ENCODE measurements around the gene RHOA. TPM values are rescaled to one million over a fixed set of nuclear protein-coding genes. Genes with fewer than 3 reads are reported as not detected.

Gene RHOA
- total and polyA plus RNA-seq, 4 donors = 144 to 169 (median 160) TPM

DNA sequence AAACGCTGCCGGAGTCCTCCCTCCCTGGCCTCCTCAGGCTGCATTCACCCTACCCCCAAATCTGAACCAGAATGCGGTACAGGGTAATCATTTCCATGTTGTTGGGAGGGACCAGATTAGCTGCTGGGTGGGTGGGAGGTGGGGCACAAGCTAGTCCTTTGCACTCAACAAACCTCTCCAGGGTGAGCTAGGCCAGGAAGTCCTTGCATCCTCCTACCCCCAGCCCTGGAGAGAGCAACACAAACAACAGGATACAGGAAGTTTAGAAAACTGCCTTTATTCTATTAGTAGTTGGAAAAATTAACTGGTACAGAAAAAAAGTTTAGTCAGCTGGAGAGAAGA is 52.9 kb downstream of the RHOA start:
- Histone ChIP-seq H3K27me3 (ENCODE audit: control insufficient read depth in 4 of 4, insufficient read depth in 4 of 4, low read length in 3 of 4) (no peaks in the 10 kb centered on the region), H3K4me1 (ENCODE audit: control insufficient read depth in 4 of 4, insufficient read depth in 4 of 4, low read length in 3 of 4) (peaks cover 1 to 24% (median 17%) of the 10 kb centered on the region in 4 donors), H3K9ac (ENCODE audit: low read depth in 1 of 2, low read length in 2 of 2) (peak overlapping the region in 1 of 2 donors; percentile 6), H3K36me3 (ENCODE audit: control insufficient read depth in 4 of 4, insufficient read depth in 3 of 4, low read depth in 1 of 4, low read length in 3 of 4) (peaks cover 13 to 37% (median 23%) of the 10 kb centered on the region in 4 donors), H3K4me3 (ENCODE audit: low read depth in 1 of 3, low read length in 3 of 3) (peak overlapping the region; percentile 54 to 86 (median 79)), H3K27ac (ENCODE audit: low read depth in 1 of 2, low read length in 2 of 2) (peak overlapping the region; percentile 90 to 93), H3K9me3 (ENCODE audit: control insufficient read depth in 4 of 4, low read length in 3 of 4) (no peaks in the 10 kb centered on the region)
- TF ChIP-seq EGR1 (IDR thresholded peaks at IDR 0.05; ENCODE audit: low read depth in 2 of 2) = no peak
- TF ChIP-seq NR2F2 (IDR thresholded peaks at IDR 0.05) = peak; percentile 7
- no peak for TF ChIP-seq YY1 (IDR thresholded peaks at IDR 0.05)
- TF ChIP-seq, protein P1, sequence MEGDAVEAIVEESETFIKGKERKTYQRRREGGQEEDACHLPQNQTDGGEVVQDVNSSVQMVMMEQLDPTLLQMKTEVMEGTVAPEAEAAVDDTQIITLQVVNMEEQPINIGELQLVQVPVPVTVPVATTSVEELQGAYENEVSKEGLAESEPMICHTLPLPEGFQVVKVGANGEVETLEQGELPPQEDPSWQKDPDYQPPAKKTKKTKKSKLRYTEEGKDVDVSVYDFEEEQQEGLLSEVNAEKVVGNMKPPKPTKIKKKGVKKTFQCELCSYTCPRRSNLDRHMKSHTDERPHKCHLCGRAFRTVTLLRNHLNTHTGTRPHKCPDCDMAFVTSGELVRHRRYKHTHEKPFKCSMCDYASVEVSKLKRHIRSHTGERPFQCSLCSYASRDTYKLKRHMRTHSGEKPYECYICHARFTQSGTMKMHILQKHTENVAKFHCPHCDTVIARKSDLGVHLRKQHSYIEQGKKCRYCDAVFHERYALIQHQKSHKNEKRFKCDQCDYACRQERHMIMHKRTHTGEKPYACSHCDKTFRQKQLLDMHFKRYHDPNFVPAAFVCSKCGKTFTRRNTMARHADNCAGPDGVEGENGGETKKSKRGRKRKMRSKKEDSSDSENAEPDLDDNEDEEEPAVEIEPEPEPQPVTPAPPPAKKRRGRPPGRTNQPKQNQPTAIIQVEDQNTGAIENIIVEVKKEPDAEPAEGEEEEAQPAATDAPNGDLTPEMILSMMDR (IDR thresholded peaks at IDR 0.05; ENCODE audit: low read depth, low read length, missing input control) = no peak
- 21% methylated on average over 3 of the region's 3 CpGs for WGBS
- no peak for DNase-seq (ENCODE audit: low spot score)

DNA sequence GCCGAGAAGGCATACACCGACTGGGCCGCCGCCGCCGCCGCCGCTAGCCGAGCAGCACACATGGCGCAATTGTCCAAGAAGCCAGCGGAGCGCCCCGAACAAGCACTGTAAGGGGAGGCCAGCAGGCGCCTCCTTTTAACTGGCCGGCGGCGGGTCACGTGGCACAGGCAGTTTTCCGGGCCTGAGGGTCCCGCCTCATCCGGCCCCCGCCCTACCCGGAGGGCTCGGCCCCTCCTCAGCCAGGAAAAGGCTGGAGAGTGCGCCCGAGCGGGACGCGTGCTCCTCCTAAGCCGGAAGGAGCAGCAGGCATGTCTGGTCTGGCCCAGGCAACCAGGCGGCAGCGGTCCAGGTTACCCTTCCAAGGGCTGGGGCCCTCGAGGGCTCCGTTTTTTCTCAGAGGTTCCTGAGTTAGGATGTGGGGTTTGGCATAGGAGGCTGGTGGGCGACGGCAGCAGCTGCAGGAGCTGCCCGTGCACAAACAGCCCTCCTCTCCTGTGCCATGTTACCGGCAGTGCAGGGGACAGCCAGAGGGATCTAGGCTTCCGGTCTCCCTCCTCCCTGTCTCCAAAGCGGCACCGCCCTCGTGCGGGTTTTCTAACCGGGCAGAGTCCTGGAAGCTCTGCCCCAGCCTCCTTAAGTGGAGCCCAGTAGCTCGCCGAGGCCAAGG is 53.4 kb downstream of the RHOA start, which contains the start of gene GPX1:
GPX1 (minus strand) TSS at position 137 of the 667 bp plus-strand sequence; CDS start at position 62, 75 bp downstream.
- Histone ChIP-seq H3K27me3 (ENCODE audit: control insufficient read depth in 4 of 4, insufficient read depth in 4 of 4, low read length in 3 of 4) (no peaks in the 10 kb centered on the region), H3K4me1 (ENCODE audit: control insufficient read depth in 4 of 4, insufficient read depth in 4 of 4, low read length in 3 of 4) (peaks cover 1 to 24% (median 17%) of the 10 kb centered on the region in 4 donors), H3K36me3 (ENCODE audit: control insufficient read depth in 4 of 4, insufficient read depth in 3 of 4, low read depth in 1 of 4, low read length in 3 of 4) (peaks cover 13 to 32% (median 22%) of the 10 kb centered on the region in 4 donors), H3K27ac (ENCODE audit: low read depth in 1 of 2, low read length in 2 of 2) (peak within 1 kb of the TSS; percentile 90 to 93), H3K4me3 (ENCODE audit: low read depth in 1 of 3, low read length in 3 of 3) (peak within 1 kb of the TSS; percentile 79 to 96 (median 86)), H3K9ac (ENCODE audit: low read depth in 1 of 2, low read length in 2 of 2) (peak within 1 kb of the TSS; percentile 75 to 89), H3K9me3 (ENCODE audit: control insufficient read depth in 4 of 4, low read length in 3 of 4) (no peaks in the 10 kb centered on the region)
- peak; percentile 86 for DNase-seq (ENCODE audit: low spot score)
- 1% methylated on average over 46 of the region's 46 CpGs for WGBS
- TF ChIP-seq RXRA (IDR thresholded peaks at IDR 0.05) = peak; percentile 25 to 26
- TF ChIP-seq HNF4A (conservative IDR thresholded peaks at IDR 0.05) = peak; percentile 16 to 28
- TF ChIP-seq FOXA1 (IDR thresholded peaks at IDR 0.05) = no peak
- TF ChIP-seq, protein P1 (IDR thresholded peaks at IDR 0.05; ENCODE audit: low read depth, low read length, missing input control) = no peak
- TF ChIP-seq GABPA (IDR thresholded peaks at IDR 0.05 in 1 of 2, conservative IDR thresholded peaks at IDR 0.05 in 1 of 2) = peak; percentile 62 to 89
- no peak for TF ChIP-seq HNF4G (IDR thresholded peaks at IDR 0.05)
- peak; percentile 31 to 44 for TF ChIP-seq RAD21 (IDR thresholded peaks at IDR 0.05)
- no peak for TF ChIP-seq JUND (IDR thresholded peaks at IDR 0.05)
- TF ChIP-seq, protein P2, sequence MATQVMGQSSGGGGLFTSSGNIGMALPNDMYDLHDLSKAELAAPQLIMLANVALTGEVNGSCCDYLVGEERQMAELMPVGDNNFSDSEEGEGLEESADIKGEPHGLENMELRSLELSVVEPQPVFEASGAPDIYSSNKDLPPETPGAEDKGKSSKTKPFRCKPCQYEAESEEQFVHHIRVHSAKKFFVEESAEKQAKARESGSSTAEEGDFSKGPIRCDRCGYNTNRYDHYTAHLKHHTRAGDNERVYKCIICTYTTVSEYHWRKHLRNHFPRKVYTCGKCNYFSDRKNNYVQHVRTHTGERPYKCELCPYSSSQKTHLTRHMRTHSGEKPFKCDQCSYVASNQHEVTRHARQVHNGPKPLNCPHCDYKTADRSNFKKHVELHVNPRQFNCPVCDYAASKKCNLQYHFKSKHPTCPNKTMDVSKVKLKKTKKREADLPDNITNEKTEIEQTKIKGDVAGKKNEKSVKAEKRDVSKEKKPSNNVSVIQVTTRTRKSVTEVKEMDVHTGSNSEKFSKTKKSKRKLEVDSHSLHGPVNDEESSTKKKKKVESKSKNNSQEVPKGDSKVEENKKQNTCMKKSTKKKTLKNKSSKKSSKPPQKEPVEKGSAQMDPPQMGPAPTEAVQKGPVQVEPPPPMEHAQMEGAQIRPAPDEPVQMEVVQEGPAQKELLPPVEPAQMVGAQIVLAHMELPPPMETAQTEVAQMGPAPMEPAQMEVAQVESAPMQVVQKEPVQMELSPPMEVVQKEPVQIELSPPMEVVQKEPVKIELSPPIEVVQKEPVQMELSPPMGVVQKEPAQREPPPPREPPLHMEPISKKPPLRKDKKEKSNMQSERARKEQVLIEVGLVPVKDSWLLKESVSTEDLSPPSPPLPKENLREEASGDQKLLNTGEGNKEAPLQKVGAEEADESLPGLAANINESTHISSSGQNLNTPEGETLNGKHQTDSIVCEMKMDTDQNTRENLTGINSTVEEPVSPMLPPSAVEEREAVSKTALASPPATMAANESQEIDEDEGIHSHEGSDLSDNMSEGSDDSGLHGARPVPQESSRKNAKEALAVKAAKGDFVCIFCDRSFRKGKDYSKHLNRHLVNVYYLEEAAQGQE (IDR thresholded peaks at IDR 0.05) = peak; percentile 85
- TF ChIP-seq, protein P3, sequence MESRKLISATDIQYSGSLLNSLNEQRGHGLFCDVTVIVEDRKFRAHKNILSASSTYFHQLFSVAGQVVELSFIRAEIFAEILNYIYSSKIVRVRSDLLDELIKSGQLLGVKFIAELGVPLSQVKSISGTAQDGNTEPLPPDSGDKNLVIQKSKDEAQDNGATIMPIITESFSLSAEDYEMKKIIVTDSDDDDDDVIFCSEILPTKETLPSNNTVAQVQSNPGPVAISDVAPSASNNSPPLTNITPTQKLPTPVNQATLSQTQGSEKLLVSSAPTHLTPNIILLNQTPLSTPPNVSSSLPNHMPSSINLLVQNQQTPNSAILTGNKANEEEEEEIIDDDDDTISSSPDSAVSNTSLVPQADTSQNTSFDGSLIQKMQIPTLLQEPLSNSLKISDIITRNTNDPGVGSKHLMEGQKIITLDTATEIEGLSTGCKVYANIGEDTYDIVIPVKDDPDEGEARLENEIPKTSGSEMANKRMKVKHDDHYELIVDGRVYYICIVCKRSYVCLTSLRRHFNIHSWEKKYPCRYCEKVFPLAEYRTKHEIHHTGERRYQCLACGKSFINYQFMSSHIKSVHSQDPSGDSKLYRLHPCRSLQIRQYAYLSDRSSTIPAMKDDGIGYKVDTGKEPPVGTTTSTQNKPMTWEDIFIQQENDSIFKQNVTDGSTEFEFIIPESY (IDR thresholded peaks at IDR 0.05) = no peak
- peak; percentile 55 for TF ChIP-seq SP1 (IDR thresholded peaks at IDR 0.05)
- peak; percentile 16 to 53 for TF ChIP-seq EGR1 (IDR thresholded peaks at IDR 0.05; ENCODE audit: low read depth in 2 of 2)
- peak; percentile 66 for TF ChIP-seq YY1 (IDR thresholded peaks at IDR 0.05)
- TF ChIP-seq TAF1 (conservative IDR thresholded peaks at IDR 0.05) = peak; percentile 80
- no peak for TF ChIP-seq FOXA2 (IDR thresholded peaks at IDR 0.05)
- TF ChIP-seq, protein P4, sequence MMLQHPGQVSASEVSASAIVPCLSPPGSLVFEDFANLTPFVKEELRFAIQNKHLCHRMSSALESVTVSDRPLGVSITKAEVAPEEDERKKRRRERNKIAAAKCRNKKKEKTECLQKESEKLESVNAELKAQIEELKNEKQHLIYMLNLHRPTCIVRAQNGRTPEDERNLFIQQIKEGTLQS (IDR thresholded peaks at IDR 0.05) = no peak
- TF ChIP-seq NR2F2 (IDR thresholded peaks at IDR 0.05) = no peak
- TF ChIP-seq, protein P5, sequence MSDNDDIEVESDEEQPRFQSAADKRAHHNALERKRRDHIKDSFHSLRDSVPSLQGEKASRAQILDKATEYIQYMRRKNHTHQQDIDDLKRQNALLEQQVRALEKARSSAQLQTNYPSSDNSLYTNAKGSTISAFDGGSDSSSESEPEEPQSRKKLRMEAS (IDR thresholded peaks at IDR 0.05) = peak; percentile 96
